ENCODE results near the gene CRCP.

GRCh38 chr7:66142334-66142733, 27.7 kb downstream of the CRCP start:
- TF ChIP-seq CTCF (optimal IDR thresholded peaks at IDR 0.05 in 1 of 3, IDR thresholded peaks at IDR 0.05 in 1 of 3, conservative IDR thresholded peaks at IDR 0.05 in 1 of 3; ENCODE audit: extremely low read depth in 1 of 3, insufficient read depth in 2 of 3, low read length in 3 of 3): no peak
- no peak for TF ChIP-seq EZH2 (IDR thresholded peaks at IDR 0.05; ENCODE audit: low read length)

Data from keratinocyte (primary cell).